GM19324 (cell line): ENCODE measurements around the gene EPS15.
"Not testable (repeated sequence)": the region's sequence is repeated elsewhere in the genome, so short reads cannot be mapped to it uniquely, and the experiment has no call there.

Experiments
- ATAC-seq: cut with Tn5 transposase; IDR thresholded peaks from one replicate; pipeline ENCODE4 v1.9.1; 2021; ENCODE audit warnings: mild to moderate bottlenecking, moderate library complexity; ENCODE audit not compliant: unreplicated experiment, low FRiP score

The EPS15 gene

DNA sequence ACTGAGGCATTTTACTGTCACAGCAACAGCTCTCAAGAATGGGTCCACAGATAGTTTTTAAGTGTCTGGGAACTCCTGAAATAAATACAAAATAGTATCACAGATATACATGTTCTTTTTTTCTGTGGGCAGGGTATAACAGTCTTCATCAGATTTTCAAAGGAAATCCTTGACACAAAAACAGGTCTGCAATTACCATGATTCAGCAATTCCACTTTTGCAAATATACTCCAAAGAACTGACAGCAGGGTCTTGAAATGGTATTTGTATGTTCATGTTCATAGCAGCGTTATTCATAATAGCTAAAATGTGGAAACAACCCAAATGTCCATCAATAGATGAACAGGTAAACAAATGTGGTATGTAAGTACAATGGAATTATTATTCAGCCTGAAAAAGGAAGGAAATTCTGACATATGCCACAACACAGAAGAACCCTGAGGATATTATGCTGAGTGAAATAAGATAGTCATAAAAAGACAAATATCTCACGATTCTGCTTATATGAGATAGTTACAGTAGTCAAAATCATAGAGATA lies 85.0 kb downstream of the EPS15 start:
- ATAC-seq, result no peak

DNA sequence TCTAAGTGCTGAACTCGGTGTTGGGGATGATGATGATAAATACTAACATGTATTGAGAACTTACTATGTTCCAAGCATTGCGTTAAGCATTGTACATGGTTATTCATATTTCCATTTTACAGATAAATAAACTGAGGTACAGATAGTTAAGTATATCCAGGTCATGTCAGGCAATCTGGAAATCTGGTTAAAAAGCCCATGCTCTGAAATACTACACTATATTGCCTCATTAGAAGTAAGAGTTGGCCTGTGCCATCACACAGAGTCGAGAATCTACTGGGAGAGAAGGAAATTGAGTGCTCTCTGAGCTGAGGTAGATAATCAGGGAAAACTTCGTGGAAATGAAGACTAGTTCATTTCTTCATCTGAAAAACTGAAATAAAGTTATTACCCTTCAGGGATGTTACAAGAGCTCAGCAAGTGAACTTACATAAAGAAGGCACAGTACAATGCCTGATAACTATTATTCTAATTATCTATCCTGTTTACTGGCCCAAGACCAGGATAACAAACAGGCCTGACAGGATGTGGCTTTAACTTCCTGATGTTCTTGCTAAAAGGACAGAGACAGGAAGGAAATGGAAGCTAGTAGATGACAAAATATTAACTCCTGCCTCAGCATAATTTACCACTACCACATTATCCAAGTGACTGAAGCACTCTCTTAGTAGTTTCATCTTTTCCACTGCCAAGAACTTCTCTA lies 85.6 kb downstream of the EPS15 start:
- ATAC-seq, result no peak

DNA sequence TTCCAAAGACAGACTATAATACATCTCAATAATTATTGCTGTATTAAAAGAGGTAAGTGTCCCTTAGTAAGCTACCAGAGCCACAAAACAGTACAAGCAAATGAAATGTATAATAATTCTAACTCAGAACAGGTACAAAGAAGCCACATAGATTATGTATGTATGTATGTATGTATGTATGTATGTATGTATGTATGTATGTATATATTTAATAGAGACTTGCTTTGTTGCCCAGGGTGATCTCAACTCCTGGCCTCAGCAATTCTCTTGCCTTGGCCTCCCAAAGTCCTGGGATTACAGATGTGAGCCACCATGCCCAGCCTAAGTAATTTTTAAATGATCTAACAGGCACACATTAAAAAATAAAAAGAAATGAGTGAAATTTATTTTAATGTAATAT lies 86.9 kb downstream of the EPS15 start:
- no peak for ATAC-seq

GRCh38 chr1:51427438-51427837 lies 91.6 kb downstream of the EPS15 start:
- no peak for ATAC-seq

GRCh38 chr1:51425955-51426354 lies 93.1 kb downstream of the EPS15 start:
- ATAC-seq, result no peak

DNA sequence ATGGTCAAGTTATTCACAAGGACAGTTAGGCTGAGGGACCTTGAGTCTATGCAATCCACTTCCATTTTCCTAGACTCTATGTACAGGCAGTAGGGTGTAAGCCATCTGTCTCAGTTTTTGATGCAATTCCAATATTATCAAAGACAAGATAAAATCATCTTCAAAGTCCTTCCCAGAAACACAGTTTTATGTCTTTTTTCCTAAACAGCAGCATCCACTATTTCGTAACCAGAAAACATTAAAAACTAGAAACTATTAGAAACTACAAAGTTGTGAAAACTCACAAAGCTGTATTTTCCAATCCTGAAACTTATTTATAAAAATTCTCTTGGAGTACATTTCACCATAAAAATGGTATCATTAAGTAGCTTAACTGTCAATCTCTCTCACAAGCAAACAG lies 93.8 kb downstream of the EPS15 start:
- ATAC-seq, result no peak

- no peak for ATAC-seq
Observed at GRCh38 chr1:51423073-51423821, 95.8 kb downstream of the EPS15 start.

GRCh38 chr1:51422367-51423072 lies 96.5 kb downstream of the EPS15 start:
- no peak for ATAC-seq

DNA sequence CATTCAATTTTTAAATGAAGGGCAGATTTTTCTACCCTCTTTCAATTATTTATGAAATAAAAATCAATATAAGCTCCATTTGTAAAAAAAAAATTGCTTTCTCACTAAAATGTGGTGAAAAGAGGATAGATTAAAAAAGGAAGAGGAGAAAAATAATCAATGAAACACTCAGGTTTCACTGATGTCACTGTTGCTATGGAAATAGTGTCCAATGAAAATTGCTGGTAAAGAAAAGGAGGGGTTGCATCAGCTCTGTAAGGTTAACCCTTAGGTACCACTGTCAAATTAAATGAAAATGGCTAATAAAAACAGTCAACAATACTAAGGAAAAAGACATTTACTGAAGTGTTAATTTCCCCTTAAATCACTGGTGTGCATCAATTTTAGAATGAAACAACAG lies 97.1 kb downstream of the EPS15 start:
- no peak for ATAC-seq

- no peak for ATAC-seq
Observed at GRCh38 chr1:51420867-51421627, 98.0 kb downstream of the EPS15 start.

GRCh38 chr1:51418384-51418959 lies 100.6 kb downstream of the EPS15 start:
- no peak for ATAC-seq

DNA sequence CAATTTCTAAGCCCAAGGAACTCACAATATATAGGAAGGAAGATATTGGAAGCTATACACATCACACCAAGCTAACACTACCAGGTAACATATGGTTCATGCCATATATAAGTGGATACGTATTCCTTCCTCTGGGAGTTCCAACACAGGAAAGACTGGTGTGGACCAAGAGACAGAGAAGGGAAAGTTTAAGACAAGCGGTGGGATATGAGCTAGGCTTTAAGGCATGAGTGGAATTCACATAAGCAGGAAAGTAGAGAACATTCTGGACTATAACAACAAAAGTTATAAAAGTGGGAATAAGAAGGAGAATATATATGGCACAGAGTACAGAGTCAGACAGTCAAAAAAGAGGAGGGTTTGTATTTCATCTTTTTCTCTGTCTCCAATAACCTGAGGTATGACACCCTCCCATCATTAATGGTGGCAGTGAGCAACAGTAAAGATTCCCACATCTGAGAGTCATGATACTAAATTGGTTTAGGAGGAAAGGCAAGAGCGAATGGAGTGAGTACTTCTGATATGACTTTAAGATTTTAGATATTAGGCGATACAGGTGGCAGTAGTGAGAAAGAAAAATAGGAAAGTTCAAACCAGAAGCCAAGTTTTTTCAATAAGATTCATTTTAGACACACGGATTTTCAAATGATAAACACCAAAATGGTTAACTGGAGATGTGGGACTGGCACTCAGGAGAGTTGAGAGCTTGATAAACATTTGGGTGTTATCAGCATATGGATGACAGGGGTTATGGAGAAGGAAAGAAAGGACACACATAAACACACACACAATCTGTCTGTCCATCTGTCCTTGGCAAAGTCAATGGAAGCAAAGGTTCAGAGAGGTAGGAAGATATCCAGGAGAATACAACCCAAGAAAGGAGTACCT lies 101.3 kb downstream of the EPS15 start:
- no peak for ATAC-seq

DNA sequence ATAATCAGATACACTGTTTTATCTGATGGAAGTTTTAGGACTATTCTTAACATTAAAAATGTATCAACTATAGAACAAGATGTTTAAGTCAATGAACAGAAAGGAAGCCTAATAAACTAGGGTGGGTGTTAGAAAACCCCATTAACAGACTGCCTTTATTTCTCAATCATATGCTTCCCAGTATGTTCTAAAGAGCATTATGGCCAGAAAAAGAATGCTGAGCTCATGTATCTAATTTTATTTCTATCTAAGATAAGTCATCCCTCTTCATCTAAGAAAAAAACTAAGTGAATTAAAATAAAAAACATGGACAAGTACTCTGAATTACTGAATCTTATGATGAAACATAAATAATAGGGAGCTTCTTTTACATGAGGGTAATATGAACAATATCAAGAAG lies 102.2 kb downstream of the EPS15 start:
- ATAC-seq, result no peak

GRCh38 chr1:51415963-51416362 lies 103.1 kb downstream of the EPS15 start:
- ATAC-seq, result no peak

- no peak for ATAC-seq
Observed at GRCh38 chr1:51414811-51415210, 104.3 kb downstream of the EPS15 start.

GRCh38 chr1:51411820-51412219 lies 107.2 kb downstream of the EPS15 start:
- ATAC-seq, result not testable (repeated sequence)

DNA sequence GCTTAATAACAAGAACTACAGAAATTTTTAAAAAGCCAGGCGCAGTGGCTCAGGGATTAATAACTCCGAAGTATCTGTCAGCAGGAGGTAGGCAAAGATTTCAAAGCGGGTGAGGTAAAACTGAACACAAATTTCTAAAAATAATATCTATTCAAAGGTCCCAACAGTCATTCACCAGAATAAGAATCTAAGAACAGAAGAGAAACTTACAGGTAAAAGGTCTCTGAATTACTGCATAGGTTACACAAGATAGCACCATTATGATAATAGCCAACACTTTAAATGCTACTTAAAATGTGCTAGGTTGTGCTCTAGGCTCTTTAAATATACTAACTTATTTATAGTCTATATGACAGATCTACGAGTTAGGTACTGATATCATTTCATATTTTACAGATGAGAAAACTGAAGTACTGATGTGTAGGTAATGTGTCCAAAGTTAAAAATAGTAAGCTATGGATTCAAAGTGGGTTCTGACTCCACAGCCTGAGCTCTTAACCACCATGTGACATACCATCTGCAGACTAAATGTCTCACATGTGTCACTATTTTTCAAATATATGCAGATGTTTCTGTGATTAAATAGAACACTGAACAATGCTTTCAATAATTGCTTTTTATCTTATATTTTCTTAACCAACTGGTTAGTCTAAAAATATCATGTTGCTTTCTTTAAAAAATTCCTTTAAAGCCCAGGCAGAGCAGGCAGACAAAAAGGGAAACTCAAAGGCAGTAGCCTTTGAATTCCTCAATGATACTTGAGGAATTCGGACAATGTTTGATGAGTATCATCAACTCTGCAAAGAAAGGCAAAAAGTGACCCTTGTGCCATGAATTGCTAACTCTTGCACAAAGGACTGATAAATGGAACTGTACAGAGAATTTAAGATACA lies 108.3 kb downstream of the EPS15 start:
- ATAC-seq, result no peak
